WTC11 (cell line): ENCODE measurements around the gene C16orf90.

Experiments
- CTCF ChIP-seq: fragments of 200-600 bp; IDR thresholded peaks from 2 replicates; pipeline ENCODE4 v1.8.0; 2022; ENCODE audit warnings: antibody characterized with exemption
- KAT7 ChIP-seq: sonication (generic); formaldehyde crosslinking; IDR thresholded peaks from 2 replicates; pipeline ENCODE4 v1.8.1; 2023; ENCODE audit warnings: missing genetic modification reagents, mild to moderate bottlenecking, borderline replicate concordance
- MYBL2 ChIP-seq: sonication (generic); formaldehyde crosslinking; IDR thresholded peaks from 2 replicates; pipeline ENCODE4 v1.8.1; 2023; ENCODE audit warnings: mild to moderate bottlenecking, moderate library complexity, missing genetic modification reagents
- NR2C2 ChIP-seq: sonication (generic); formaldehyde crosslinking; IDR thresholded peaks from 2 replicates; pipeline ENCODE4 v1.8.0; 2022; ENCODE audit warnings: mild to moderate bottlenecking, missing genetic modification reagents
- RELA ChIP-seq: sonication (generic); formaldehyde crosslinking; IDR thresholded peaks from 2 replicates; pipeline ENCODE4 v1.8.1; 2022; ENCODE audit warnings: missing genetic modification reagents, mild to moderate bottlenecking, borderline replicate concordance
- TEAD1 ChIP-seq: sonication (generic); formaldehyde crosslinking; IDR thresholded peaks from 2 replicates; pipeline ENCODE4 v1.8.0; 2022; ENCODE audit warnings: mild to moderate bottlenecking, missing genetic modification reagents
- TF ChIP-seq, protein P1 (sequence below): sonication (generic); formaldehyde crosslinking; IDR thresholded peaks from 2 replicates; pipeline ENCODE4 v1.8.1; 2023; ENCODE audit warnings: mild to moderate bottlenecking, missing genetic modification reagents, borderline replicate concordance
- TF ChIP-seq, protein P2 (sequence below): sonication (generic); formaldehyde crosslinking; IDR thresholded peaks from 2 replicates; pipeline ENCODE4 v1.8.0; 2022; ENCODE audit warnings: mild to moderate bottlenecking, missing genetic modification reagents
- TF ChIP-seq, protein P3 (sequence below): sonication (generic); formaldehyde crosslinking; IDR thresholded peaks from 2 replicates; pipeline ENCODE4 v1.8.1; 2023; ENCODE audit warnings: mild to moderate bottlenecking, missing genetic modification reagents
- TF ChIP-seq, protein P4 (sequence below): fragments of 250-450 bp; sonication (Bioruptor Pico); IDR thresholded peaks from 2 replicates; pipeline ENCODE4 v1.9.0; 2021; ENCODE audit warnings: mild to moderate bottlenecking

GRCh38 chr16:3494386-3494973, 809 bp downstream of the C16orf90 start:
- TF ChIP-seq KAT7 (CRISPR knock-in tag), result no peak
- TF ChIP-seq, protein P1, sequence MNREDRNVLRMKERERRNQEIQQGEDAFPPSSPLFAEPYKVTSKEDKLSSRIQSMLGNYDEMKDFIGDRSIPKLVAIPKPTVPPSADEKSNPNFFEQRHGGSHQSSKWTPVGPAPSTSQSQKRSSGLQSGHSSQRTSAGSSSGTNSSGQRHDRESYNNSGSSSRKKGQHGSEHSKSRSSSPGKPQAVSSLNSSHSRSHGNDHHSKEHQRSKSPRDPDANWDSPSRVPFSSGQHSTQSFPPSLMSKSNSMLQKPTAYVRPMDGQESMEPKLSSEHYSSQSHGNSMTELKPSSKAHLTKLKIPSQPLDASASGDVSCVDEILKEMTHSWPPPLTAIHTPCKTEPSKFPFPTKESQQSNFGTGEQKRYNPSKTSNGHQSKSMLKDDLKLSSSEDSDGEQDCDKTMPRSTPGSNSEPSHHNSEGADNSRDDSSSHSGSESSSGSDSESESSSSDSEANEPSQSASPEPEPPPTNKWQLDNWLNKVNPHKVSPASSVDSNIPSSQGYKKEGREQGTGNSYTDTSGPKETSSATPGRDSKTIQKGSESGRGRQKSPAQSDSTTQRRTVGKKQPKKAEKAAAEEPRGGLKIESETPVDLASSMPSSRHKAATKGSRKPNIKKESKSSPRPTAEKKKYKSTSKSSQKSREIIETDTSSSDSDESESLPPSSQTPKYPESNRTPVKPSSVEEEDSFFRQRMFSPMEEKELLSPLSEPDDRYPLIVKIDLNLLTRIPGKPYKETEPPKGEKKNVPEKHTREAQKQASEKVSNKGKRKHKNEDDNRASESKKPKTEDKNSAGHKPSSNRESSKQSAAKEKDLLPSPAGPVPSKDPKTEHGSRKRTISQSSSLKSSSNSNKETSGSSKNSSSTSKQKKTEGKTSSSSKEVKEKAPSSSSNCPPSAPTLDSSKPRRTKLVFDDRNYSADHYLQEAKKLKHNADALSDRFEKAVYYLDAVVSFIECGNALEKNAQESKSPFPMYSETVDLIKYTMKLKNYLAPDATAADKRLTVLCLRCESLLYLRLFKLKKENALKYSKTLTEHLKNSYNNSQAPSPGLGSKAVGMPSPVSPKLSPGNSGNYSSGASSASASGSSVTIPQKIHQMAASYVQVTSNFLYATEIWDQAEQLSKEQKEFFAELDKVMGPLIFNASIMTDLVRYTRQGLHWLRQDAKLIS (CRISPR knock-in tag), result no peak
- TF ChIP-seq NR2C2 (CRISPR knock-in tag), result no peak
- TF ChIP-seq, protein P2, sequence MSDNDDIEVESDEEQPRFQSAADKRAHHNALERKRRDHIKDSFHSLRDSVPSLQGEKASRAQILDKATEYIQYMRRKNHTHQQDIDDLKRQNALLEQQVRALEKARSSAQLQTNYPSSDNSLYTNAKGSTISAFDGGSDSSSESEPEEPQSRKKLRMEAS (CRISPR knock-in tag), result no peak
- TF ChIP-seq CTCF, result no peak
- TF ChIP-seq MYBL2 (CRISPR knock-in tag), result no peak
- no peak for TF ChIP-seq TEAD1 (CRISPR knock-in tag)
- TF ChIP-seq, protein P3, sequence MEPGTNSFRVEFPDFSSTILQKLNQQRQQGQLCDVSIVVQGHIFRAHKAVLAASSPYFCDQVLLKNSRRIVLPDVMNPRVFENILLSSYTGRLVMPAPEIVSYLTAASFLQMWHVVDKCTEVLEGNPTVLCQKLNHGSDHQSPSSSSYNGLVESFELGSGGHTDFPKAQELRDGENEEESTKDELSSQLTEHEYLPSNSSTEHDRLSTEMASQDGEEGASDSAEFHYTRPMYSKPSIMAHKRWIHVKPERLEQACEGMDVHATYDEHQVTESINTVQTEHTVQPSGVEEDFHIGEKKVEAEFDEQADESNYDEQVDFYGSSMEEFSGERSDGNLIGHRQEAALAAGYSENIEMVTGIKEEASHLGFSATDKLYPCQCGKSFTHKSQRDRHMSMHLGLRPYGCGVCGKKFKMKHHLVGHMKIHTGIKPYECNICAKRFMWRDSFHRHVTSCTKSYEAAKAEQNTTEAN, result no peak
- TF ChIP-seq, protein P4, sequence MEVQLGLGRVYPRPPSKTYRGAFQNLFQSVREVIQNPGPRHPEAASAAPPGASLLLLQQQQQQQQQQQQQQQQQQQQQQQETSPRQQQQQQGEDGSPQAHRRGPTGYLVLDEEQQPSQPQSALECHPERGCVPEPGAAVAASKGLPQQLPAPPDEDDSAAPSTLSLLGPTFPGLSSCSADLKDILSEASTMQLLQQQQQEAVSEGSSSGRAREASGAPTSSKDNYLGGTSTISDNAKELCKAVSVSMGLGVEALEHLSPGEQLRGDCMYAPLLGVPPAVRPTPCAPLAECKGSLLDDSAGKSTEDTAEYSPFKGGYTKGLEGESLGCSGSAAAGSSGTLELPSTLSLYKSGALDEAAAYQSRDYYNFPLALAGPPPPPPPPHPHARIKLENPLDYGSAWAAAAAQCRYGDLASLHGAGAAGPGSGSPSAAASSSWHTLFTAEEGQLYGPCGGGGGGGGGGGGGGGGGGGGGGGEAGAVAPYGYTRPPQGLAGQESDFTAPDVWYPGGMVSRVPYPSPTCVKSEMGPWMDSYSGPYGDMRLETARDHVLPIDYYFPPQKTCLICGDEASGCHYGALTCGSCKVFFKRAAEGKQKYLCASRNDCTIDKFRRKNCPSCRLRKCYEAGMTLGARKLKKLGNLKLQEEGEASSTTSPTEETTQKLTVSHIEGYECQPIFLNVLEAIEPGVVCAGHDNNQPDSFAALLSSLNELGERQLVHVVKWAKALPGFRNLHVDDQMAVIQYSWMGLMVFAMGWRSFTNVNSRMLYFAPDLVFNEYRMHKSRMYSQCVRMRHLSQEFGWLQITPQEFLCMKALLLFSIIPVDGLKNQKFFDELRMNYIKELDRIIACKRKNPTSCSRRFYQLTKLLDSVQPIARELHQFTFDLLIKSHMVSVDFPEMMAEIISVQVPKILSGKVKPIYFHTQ (CRISPR knock-in tag), result no peak
- no peak for TF ChIP-seq RELA
